Prostate gland (tissue), 2 donors: ENCODE data around the gene MFSD2A.

ENCODE experiments used
- CTCF ChIP-seq, 4 experiments: fragments of 200-600 bp in 2 of 4; fragments of 450-650 bp in 2 of 4; sonication (generic) in 2 of 4; IDR thresholded peaks; 1 replicate in 3 of 4; 2 replicates in 1 of 4; pipeline ENCODE4 v1.5.1; 2016 to 2019; ENCODE audit warnings: antibody characterized with exemption in 4 of 4, mild to moderate bottlenecking in 2 of 4, moderate library complexity in 2 of 4
- POLR2A ChIP-seq: fragments of 450-650 bp; IDR thresholded peaks from one replicate; pipeline ENCODE4 v1.6.1; 2016; ENCODE audit warnings: antibody characterized with exemption, mild to moderate bottlenecking
- POLR2AphosphoS5 ChIP-seq: sonication (generic); formaldehyde crosslinking; IDR thresholded peaks from one replicate; pipeline ENCODE4 v1.6.1; 2017; ENCODE audit warnings: antibody characterized with exemption

GRCh38 chr1:39955547-39956539 is 898 bp downstream of the MFSD2A start:
- TF ChIP-seq POLR2A (no peak), POLR2AphosphoS5 (no peak), CTCF (IDR thresholded peaks at IDR 0.05) (no peak)
